ENCODE measurements around the gene RGS6. TPM values are rescaled to one million over a fixed set of nuclear protein-coding genes. Genes with fewer than 3 reads are reported as not detected.

RGS6 gene
- total RNA-seq, 2 experiments from 2014 or later, result not detected

DNA sequence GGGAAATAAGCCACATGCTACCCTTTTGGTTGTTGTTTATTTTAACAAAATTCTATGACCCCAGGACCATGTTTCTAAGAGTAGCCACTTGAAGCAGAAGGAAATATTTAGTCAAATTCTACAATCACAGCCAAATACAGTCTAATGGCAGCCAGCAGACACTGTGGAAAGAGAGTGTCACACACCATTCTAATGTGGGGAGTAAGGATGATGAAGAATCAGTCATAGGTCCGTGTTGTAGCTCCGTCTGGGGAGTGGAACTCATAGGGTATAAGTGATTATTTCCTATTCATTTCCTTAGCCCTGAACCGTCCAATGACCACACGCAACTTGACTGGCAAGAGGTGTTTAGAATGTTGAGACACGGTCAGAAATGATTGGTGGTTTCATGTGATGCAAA is 500.5 kb downstream of the RGS6 start:
- Histone ChIP-seq H3K9me3 (ENCODE audit: low read length) (no peaks in the 10 kb centered on the region), H2AFZ (ENCODE audit: low read length) (no peak overlapping the region), H3K27ac (ENCODE audit: low read depth, low read length, poor library complexity, severe bottlenecking) (no peak overlapping the region), H3K9me2 (ENCODE audit: insufficient read depth, low read length) (no peaks in the 10 kb centered on the region), H4K20me1 (ENCODE audit: insufficient read depth, low read length) (no peaks in the 10 kb centered on the region), H3K4me3 (ENCODE audit: low read depth, low read length, poor library complexity, severe bottlenecking) (no peak overlapping the region), H3K79me2 (ENCODE audit: insufficient read depth, low read depth, low read length) (no peaks in the 10 kb centered on the region), H3K36me3 (ENCODE audit: insufficient read depth, low read length) (no peaks in the 10 kb centered on the region), H3K4me1 (ENCODE audit: insufficient read depth, low read length, poor library complexity, severe bottlenecking) (no peaks in the 10 kb centered on the region), H3K4me2 (ENCODE audit: low read length) (no peak overlapping the region)
- BruUV-seq (replicated peaks), result no TSS peak
- CTCF ChIA-PET (ENCODE audit: unreplicated experiment), result no interaction called here
- intact Hi-C loops (cut with micrococcal nuclease; ENCODE audit: unreplicated experiment), result no loop called here
- POLR2A ChIA-PET, result interaction anchor here (0.5 to 0.6 kb wide), 2 partner anchors 10 to 448 kb away, joined by 3 to 5 read pairs; no protein-coding TSS in a partner anchor
- no peak for TF ChIP-seq EZH2phosphoT487 (IDR thresholded peaks at IDR 0.05; ENCODE audit: borderline replicate concordance, low read depth, low read length)
- TF ChIP-seq, protein P1, sequence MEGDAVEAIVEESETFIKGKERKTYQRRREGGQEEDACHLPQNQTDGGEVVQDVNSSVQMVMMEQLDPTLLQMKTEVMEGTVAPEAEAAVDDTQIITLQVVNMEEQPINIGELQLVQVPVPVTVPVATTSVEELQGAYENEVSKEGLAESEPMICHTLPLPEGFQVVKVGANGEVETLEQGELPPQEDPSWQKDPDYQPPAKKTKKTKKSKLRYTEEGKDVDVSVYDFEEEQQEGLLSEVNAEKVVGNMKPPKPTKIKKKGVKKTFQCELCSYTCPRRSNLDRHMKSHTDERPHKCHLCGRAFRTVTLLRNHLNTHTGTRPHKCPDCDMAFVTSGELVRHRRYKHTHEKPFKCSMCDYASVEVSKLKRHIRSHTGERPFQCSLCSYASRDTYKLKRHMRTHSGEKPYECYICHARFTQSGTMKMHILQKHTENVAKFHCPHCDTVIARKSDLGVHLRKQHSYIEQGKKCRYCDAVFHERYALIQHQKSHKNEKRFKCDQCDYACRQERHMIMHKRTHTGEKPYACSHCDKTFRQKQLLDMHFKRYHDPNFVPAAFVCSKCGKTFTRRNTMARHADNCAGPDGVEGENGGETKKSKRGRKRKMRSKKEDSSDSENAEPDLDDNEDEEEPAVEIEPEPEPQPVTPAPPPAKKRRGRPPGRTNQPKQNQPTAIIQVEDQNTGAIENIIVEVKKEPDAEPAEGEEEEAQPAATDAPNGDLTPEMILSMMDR (conservative IDR thresholded peaks at IDR 0.05; ENCODE audit: low read length), result no peak
- no peak for DNase-seq (ENCODE audit: low spot score)

DNA sequence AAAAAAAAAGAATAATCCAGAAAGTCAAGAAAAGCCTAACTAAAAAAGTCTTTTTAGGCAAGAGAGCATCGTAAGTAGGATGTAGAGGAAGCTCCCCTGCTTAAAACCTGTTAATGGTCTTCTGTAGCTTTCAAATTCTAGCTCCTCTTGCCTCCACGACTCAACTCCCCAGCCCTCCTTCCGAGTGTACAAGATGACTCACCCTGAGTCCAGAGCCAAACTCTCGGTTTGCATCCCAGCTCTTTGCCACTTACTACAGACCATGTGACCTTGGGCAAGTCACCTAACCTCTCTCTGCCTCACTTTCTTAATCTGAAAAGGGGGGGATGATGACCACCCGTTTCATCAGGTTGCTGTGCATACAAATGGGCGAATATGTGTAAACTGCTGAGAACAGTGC is 501.3 kb downstream of the RGS6 start:
- no peak for TF ChIP-seq EZH2phosphoT487 (IDR thresholded peaks at IDR 0.05; ENCODE audit: borderline replicate concordance, low read depth, low read length)
- TF ChIP-seq, protein P1 (conservative IDR thresholded peaks at IDR 0.05; ENCODE audit: low read length), result no peak
- Histone ChIP-seq H3K9me3 (ENCODE audit: low read length) (no peaks in the 10 kb centered on the region), H4K20me1 (ENCODE audit: insufficient read depth, low read length) (no peaks in the 10 kb centered on the region), H3K4me1 (ENCODE audit: insufficient read depth, low read length, poor library complexity, severe bottlenecking) (no peaks in the 10 kb centered on the region), H3K27ac (ENCODE audit: low read depth, low read length, poor library complexity, severe bottlenecking) (no peak overlapping the region), H3K79me2 (ENCODE audit: insufficient read depth, low read depth, low read length) (no peaks in the 10 kb centered on the region), H3K9me2 (ENCODE audit: insufficient read depth, low read length) (no peaks in the 10 kb centered on the region), H3K36me3 (ENCODE audit: insufficient read depth, low read length) (no peaks in the 10 kb centered on the region), H2AFZ (ENCODE audit: low read length) (no peak overlapping the region), H3K4me3 (ENCODE audit: low read depth, low read length, poor library complexity, severe bottlenecking) (no peak overlapping the region), H3K4me2 (ENCODE audit: low read length) (no peak overlapping the region)
- DNase-seq (ENCODE audit: low spot score), result no peak
- ChIA-PET POLR2A (interaction anchor here (0.5 kb wide), 1 partner anchor 637 kb away, joined by 3 read pairs; no protein-coding TSS in a partner anchor), CTCF (ENCODE audit: unreplicated experiment) (no interaction called here)
- no TSS peak for BruUV-seq (replicated peaks)
- intact Hi-C loops (cut with micrococcal nuclease; ENCODE audit: unreplicated experiment), result no loop called here

DNA sequence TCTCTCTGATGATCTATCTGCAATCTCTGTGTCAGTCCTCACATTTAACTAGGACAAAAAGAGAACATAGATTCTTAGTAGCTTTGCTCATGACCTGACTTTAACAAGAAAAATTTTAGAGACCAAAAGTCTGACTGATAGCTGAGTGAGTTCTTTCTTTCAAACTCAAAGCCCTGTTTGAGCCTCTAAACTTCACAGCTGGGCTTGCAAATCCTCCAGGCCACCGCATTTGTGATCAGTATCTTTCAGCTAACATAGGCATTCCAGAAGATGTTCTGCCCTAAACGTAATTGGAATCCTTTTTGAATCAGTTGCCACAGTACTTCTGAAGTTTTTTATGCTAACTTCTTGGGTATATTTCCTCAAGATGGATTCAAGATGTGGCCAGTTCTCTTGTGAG is 502.6 kb downstream of the RGS6 start:
- no TSS peak for BruUV-seq (replicated peaks)
- Histone ChIP-seq H3K9me2 (ENCODE audit: insufficient read depth, low read length) (no peaks in the 10 kb centered on the region), H3K27ac (ENCODE audit: low read depth, low read length, poor library complexity, severe bottlenecking) (no peak overlapping the region), H3K79me2 (ENCODE audit: insufficient read depth, low read depth, low read length) (no peaks in the 10 kb centered on the region), H2AFZ (ENCODE audit: low read length) (no peak overlapping the region), H3K4me1 (ENCODE audit: insufficient read depth, low read length, poor library complexity, severe bottlenecking) (no peaks in the 10 kb centered on the region), H3K36me3 (ENCODE audit: insufficient read depth, low read length) (no peaks in the 10 kb centered on the region), H3K4me3 (ENCODE audit: low read depth, low read length, poor library complexity, severe bottlenecking) (no peak overlapping the region), H3K4me2 (ENCODE audit: low read length) (no peak overlapping the region), H4K20me1 (ENCODE audit: insufficient read depth, low read length) (no peaks in the 10 kb centered on the region), H3K9me3 (ENCODE audit: low read length) (no peaks in the 10 kb centered on the region)
- DNase-seq (ENCODE audit: low spot score), result no peak
- no peak for TF ChIP-seq EZH2phosphoT487 (IDR thresholded peaks at IDR 0.05; ENCODE audit: borderline replicate concordance, low read depth, low read length)
- TF ChIP-seq, protein P1 (conservative IDR thresholded peaks at IDR 0.05; ENCODE audit: low read length), result no peak
- CTCF ChIA-PET (ENCODE audit: unreplicated experiment), result no interaction called here
- POLR2A ChIA-PET, result interaction anchor here (1.2 kb wide), 1 partner anchor 9 kb away, joined by 4 read pairs; no protein-coding TSS in a partner anchor
- intact Hi-C loops (cut with micrococcal nuclease; ENCODE audit: unreplicated experiment), result no loop called here

Measured in OCI-LY7 (cell line).